Measurements from ENCODE around the gene TSEN15.

- TF ChIP-seq POLR2A (IDR thresholded peaks at IDR 0.05) (no peak), CTCF (IDR thresholded peaks at IDR 0.05) (no peak)
Measured at GRCh38 chr1:184031092-184031408, 20.5 kb upstream of the TSEN15 start.

All from heart left ventricle (tissue), 13 donors.